Fibroblast of skin of left quadriceps (primary cell): Measurements from ENCODE around the gene SPINK6.

ENCODE experiments used
- DNase-seq, 2 experiments: peaks; one replicate each; pipeline ENCODE4 v3.0.0-alpha.2; 2013; ENCODE audit warnings: low read depth in 2 of 2

SPINK6 gene

GRCh38 chr5:148202531-148203203 lies at the start of gene SPINK6:
TSS of gene SPINK6 (plus strand) at chr5:148203042. CDS start at chr5:148203097, 55 bp downstream.
- no peak for DNase-seq

GRCh38 chr5:148156609-148157008 lies 46.2 kb upstream of the SPINK6 start:
- DNase-seq, result no peak

GRCh38 chr5:148162038-148162437 lies 40.8 kb upstream of the SPINK6 start:
- DNase-seq, result no peak

- DNase-seq, result no peak
Measured at GRCh38 chr5:148163345-148163744, 39.5 kb upstream of the SPINK6 start.

GRCh38 chr5:148166550-148167283 lies 36.1 kb upstream of the SPINK6 start:
- no peak for DNase-seq

GRCh38 chr5:148168246-148168645 lies 34.6 kb upstream of the SPINK6 start, which contains the start of gene SPINK14:
TSS of gene SPINK14 (plus strand) at chr5:148168546. CDS start at chr5:148169733, 1,187 bp downstream.
- DNase-seq, result no peak

GRCh38 chr5:148172377-148172776 lies 30.5 kb upstream of the SPINK6 start:
- DNase-seq, result no peak

GRCh38 chr5:148176480-148176879 lies 26.4 kb upstream of the SPINK6 start:
- DNase-seq, result no peak

- no peak for DNase-seq
Measured at GRCh38 chr5:148177207-148177606, 25.6 kb upstream of the SPINK6 start.

- DNase-seq, result peak; percentile 21 to 22
Measured at GRCh38 chr5:148179234-148179824, 23.5 kb upstream of the SPINK6 start.

GRCh38 chr5:148186248-148187003 lies 16.4 kb upstream of the SPINK6 start:
- no peak for DNase-seq

GRCh38 chr5:148191010-148191409 lies 11.8 kb upstream of the SPINK6 start:
- DNase-seq, result no peak

- no peak for DNase-seq
Measured at GRCh38 chr5:148193202-148193601, 9.6 kb upstream of the SPINK6 start.

- no peak for DNase-seq
Measured at GRCh38 chr5:148201151-148201550, 1.7 kb upstream of the SPINK6 start.

- DNase-seq, result no peak
Measured at GRCh38 chr5:148205044-148205806, 2.4 kb downstream of the SPINK6 start.

- DNase-seq, result no peak
Measured at GRCh38 chr5:148205865-148206264, 3.0 kb downstream of the SPINK6 start.

GRCh38 chr5:148206620-148207019 lies 3.8 kb downstream of the SPINK6 start:
- no peak for DNase-seq

GRCh38 chr5:148208226-148208625 lies 5.4 kb downstream of the SPINK6 start:
- DNase-seq, result no peak

GRCh38 chr5:148209151-148209770 lies 6.4 kb downstream of the SPINK6 start:
- DNase-seq, result no peak

- DNase-seq, result no peak
Measured at GRCh38 chr5:148214665-148215185, 11.9 kb downstream of the SPINK6 start.

- DNase-seq, result no peak
Measured at GRCh38 chr5:148221508-148221907, 18.7 kb downstream of the SPINK6 start.
